Nephron (organoid): ENCODE measurements around the gene CDYL2.

Source experiments
- H3K27ac Mint-ChIP-seq, 3 experiments: 2 replicates each; pipeline ENCODE4 v1.8.0; 2020; ENCODE audit warnings: mixed read lengths in 3 of 3, mild to moderate bottlenecking in 2 of 3, moderate library complexity in 1 of 3
- H3K27me3 Mint-ChIP-seq: 2 replicates; pipeline ENCODE4 v1.8.0; 2021; ENCODE audit warnings: low read depth, mild to moderate bottlenecking, moderate library complexity, mixed read lengths
- H3K36me3 Mint-ChIP-seq: 2 replicates; pipeline ENCODE4 v1.8.0; 2020; ENCODE audit warnings: low read depth, mixed read lengths
- H3K4me1 Mint-ChIP-seq: 2 replicates; pipeline ENCODE4 v1.8.0; 2020; ENCODE audit warnings: mixed read lengths
- H3K4me3 Mint-ChIP-seq, 3 experiments: 2 replicates each; pipeline ENCODE4 v1.8.0; 2020; ENCODE audit warnings: mild to moderate bottlenecking in 3 of 3, mixed read lengths in 3 of 3, moderate library complexity in 2 of 3
- H3K9me3 Mint-ChIP-seq: 2 replicates; pipeline ENCODE4 v1.8.0; 2020; ENCODE audit warnings: mixed read lengths
- TF ChIP-seq, protein P1 (sequence below), 3 experiments: fragments of 200-600 bp; sonication (generic); IDR thresholded peaks; one replicate each; pipeline ENCODE4 v1.5.0; 2021; ENCODE audit warnings: antibody characterized with exemption in 3 of 3; ENCODE audit not compliant: unreplicated experiment in 3 of 3

CDYL2 gene

DNA sequence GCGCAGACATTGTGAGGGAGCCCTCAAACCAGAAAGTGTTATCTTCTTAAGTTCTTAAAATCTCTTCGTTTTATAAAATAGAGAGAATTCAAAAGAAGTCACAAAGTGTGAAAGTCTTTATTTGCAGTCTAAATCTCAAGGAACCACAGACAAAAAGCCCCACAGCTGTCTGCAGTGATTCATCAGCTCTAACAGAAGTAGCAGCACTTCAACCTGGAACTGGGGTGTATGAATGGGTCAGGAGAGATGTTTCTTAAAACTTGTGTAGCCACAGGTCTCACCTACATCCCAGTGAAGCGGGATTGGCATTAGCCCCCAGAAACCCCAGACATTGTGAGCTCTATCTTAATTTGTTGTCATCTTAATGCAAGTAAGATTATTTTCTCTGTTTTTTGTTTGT, 61.1 kb downstream of the CDYL2 start:
- TF ChIP-seq, protein P1, sequence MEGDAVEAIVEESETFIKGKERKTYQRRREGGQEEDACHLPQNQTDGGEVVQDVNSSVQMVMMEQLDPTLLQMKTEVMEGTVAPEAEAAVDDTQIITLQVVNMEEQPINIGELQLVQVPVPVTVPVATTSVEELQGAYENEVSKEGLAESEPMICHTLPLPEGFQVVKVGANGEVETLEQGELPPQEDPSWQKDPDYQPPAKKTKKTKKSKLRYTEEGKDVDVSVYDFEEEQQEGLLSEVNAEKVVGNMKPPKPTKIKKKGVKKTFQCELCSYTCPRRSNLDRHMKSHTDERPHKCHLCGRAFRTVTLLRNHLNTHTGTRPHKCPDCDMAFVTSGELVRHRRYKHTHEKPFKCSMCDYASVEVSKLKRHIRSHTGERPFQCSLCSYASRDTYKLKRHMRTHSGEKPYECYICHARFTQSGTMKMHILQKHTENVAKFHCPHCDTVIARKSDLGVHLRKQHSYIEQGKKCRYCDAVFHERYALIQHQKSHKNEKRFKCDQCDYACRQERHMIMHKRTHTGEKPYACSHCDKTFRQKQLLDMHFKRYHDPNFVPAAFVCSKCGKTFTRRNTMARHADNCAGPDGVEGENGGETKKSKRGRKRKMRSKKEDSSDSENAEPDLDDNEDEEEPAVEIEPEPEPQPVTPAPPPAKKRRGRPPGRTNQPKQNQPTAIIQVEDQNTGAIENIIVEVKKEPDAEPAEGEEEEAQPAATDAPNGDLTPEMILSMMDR (IDR thresholded peaks at IDR 0.05; ENCODE audit: unreplicated experiment in 3 of 3) = no peak
- peaks cover 14% of the 10 kb centered on the region for H3K9me3 Mint-ChIP-seq
- no peak overlapping the region for H3K27ac Mint-ChIP-seq
- peaks cover 10% of the 10 kb centered on the region for H3K27me3 Mint-ChIP-seq
- no peak overlapping the region for H3K4me3 Mint-ChIP-seq
- peaks cover 4% of the 10 kb centered on the region for H3K36me3 Mint-ChIP-seq
- peaks cover 6% of the 10 kb centered on the region for H3K4me1 Mint-ChIP-seq

- TF ChIP-seq, protein P1 (IDR thresholded peaks at IDR 0.05; ENCODE audit: unreplicated experiment in 3 of 3) = no peak
- Mint-ChIP-seq H3K27me3 (peaks cover 14% of the 10 kb centered on the region), H3K4me1 (peaks cover 6% of the 10 kb centered on the region), H3K4me3 (no peak overlapping the region), H3K27ac (no peak overlapping the region), H3K9me3 (peaks cover 14% of the 10 kb centered on the region), H3K36me3 (peaks cover 4% of the 10 kb centered on the region)
These were observed 62.1 kb downstream of the CDYL2 start for GRCh38 chr16:80742331-80742730.

DNA sequence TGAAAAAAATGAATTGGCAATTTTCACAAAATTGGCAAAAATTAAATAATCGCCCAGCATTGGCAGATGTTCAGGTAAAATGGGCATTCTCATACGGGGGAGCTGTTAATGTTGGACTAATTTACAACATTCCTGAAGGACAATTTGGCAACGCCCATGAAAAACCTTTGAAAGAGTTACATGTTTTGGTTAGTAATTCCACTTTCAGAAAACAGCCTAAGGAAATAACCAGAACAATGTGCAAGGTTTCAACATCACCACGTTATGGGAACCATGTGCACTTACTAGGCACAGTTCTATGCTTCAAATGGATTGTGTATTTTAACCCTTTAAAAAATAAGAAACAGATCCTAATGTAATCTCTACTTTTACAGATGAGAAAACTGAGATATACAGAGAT, 62.7 kb downstream of the CDYL2 start:
- peaks cover 6% of the 10 kb centered on the region for H3K4me1 Mint-ChIP-seq
- no peak overlapping the region for H3K27ac Mint-ChIP-seq
- peaks cover 4% of the 10 kb centered on the region for H3K36me3 Mint-ChIP-seq
- peaks cover 14% of the 10 kb centered on the region for H3K27me3 Mint-ChIP-seq
- TF ChIP-seq, protein P1 (IDR thresholded peaks at IDR 0.05; ENCODE audit: unreplicated experiment in 3 of 3) = no peak
- H3K9me3 Mint-ChIP-seq = peaks cover 14% of the 10 kb centered on the region
- H3K4me3 Mint-ChIP-seq = no peak overlapping the region

DNA sequence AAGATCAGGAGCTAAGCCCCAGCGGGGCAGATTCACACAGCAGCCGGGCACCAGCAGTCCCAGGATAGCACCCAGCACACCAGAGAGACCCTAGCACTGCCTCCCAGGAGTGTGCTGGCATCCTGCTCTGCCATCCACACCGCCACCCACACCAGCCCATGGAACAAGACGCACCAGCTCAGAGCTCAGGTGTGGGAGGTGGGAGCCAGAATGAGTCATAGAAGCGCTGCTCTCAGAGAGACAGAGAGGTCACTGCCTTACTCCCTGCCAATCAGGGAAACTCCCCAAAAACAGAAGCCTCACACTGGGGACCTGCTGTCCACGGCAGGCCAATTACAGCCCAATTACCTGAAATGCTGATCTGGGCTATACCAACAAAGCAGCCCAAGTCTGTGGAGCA, 64.9 kb downstream of the CDYL2 start:
- Mint-ChIP-seq H3K9me3 (peaks cover 18% of the 10 kb centered on the region), H3K36me3 (peaks cover 4% of the 10 kb centered on the region), H3K27me3 (peaks cover 17% of the 10 kb centered on the region), H3K4me3 (no peak overlapping the region), H3K4me1 (no peaks in the 10 kb centered on the region), H3K27ac (no peak overlapping the region)
- TF ChIP-seq, protein P1 (IDR thresholded peaks at IDR 0.05; ENCODE audit: unreplicated experiment in 3 of 3) = no peak

- TF ChIP-seq, protein P1 (IDR thresholded peaks at IDR 0.05; ENCODE audit: unreplicated experiment in 3 of 3) = no peak
- Mint-ChIP-seq H3K27me3 (peaks cover 17% of the 10 kb centered on the region), H3K4me3 (no peak overlapping the region), H3K27ac (no peak overlapping the region), H3K9me3 (peaks cover 18% of the 10 kb centered on the region), H3K4me1 (no peaks in the 10 kb centered on the region), H3K36me3 (peaks cover 4% of the 10 kb centered on the region)
These were observed 65.9 kb downstream of the CDYL2 start for GRCh38 chr16:80738521-80738920.

DNA sequence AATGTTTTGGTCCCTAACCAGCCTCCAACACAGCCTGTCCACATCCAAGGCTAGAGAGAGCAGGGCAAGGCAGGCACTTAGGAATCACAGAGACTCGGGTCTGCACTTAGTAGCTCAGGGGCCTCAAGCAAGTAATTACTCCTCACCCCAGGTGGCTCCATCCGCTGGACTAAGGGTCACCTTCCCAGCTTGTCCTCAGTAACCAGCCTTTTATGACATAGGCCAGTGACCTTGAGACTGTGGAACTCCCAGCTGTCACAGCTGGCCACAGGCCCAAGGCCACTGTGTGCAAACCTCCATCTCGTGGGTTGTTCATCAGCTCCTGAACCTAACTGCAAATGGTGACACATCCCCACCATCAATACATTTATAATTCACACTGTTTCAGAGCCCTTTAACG, 68.6 kb downstream of the CDYL2 start:
- H3K4me3 Mint-ChIP-seq = no peak overlapping the region
- no peak overlapping the region for H3K27ac Mint-ChIP-seq
- H3K36me3 Mint-ChIP-seq = peaks cover 4% of the 10 kb centered on the region
- no peaks in the 10 kb centered on the region for H3K4me1 Mint-ChIP-seq
- peaks cover 30% of the 10 kb centered on the region for H3K9me3 Mint-ChIP-seq
- peaks cover 7% of the 10 kb centered on the region for H3K27me3 Mint-ChIP-seq
- TF ChIP-seq, protein P1 (IDR thresholded peaks at IDR 0.05; ENCODE audit: unreplicated experiment in 3 of 3) = no peak
